HUES64 (cell line): ENCODE measurements around the gene BID.
A peak's percentile ranks its signal among the peaks of the same experiment; 100 is the strongest.
"Not testable (repeated sequence)": the region's sequence is repeated elsewhere in the genome, so short reads cannot be mapped to it uniquely, and the experiment has no call there.

Source experiments
- H3K27ac ChIP-seq: 2 replicates; pipeline ENCODE4 v1.7.0; 2013; ENCODE audit warnings: low read depth, low read length, inconsistent platforms
- H3K27me3 ChIP-seq: 2 replicates; pipeline ENCODE4 v1.6.1; 2013; ENCODE audit warnings: mild to moderate bottlenecking, low read length; ENCODE audit not compliant: insufficient read depth
- H3K36me3 ChIP-seq: 2 replicates; pipeline ENCODE4 v1.6.1; 2013; ENCODE audit warnings: mild to moderate bottlenecking, low read length; ENCODE audit not compliant: insufficient read depth
- H3K4me1 ChIP-seq: 2 replicates; pipeline ENCODE4 v1.6.1; 2013; ENCODE audit warnings: mild to moderate bottlenecking, low read length, moderate library complexity; ENCODE audit not compliant: insufficient read depth
- H3K4me3 ChIP-seq: 2 replicates; pipeline ENCODE4 v1.5.1; 2013; ENCODE audit warnings: mild to moderate bottlenecking, low read length, moderate library complexity
- H3K9ac ChIP-seq: 2 replicates; pipeline ENCODE4 v1.6.1; 2013; ENCODE audit warnings: mild to moderate bottlenecking, low read depth, low read length
- H3K9me3 ChIP-seq: 2 replicates; pipeline ENCODE4 v1.6.1; 2013; ENCODE audit warnings: low read depth, low read length; ENCODE audit not compliant: insufficient read depth
- WGBS: fragments of 150-250, 120-280 bp; methylation state at CpG from one replicate; pipeline ENCODE4 v1.1.7; 2013; ENCODE audit warnings: missing lambda C conversion rate; 5-methylcytosine and 5-hydroxymethylcytosine counted together

Gene BID

DNA sequence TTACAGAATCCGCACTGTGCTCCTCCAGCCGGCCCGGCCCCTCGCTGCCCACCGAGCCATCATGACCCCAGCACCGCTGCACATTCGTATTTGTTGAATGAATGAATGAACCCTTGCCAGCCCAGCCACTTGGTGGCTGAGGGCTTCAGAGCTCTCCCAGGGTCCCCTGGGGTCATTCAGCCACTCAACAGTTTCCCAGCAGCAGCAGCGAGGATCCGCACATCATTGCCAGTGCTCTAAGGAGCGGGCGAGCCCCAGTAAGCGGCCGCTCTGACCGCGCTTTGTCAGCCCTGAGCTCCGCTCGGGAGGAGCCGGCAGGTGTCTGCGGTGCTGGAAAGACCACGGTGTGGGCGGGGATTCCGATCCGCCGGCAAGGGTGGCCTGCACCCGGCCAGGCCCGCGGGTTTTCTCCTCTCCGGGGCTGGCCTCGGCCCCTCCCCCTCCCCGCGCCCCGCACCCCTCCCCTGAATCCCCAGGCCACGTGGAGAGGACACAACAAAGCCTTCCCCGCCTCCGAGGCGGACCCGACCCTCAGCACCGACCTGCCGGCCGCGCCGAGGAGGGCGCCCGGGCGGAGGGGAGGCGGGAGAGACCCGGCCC lies 563 bp downstream of the BID start:
- peak overlapping the region; percentile 78 for H3K4me3 ChIP-seq
- 2% methylated on average over 43 of the region's 47 CpGs for WGBS
- H3K36me3 ChIP-seq: no peaks in the 10 kb centered on the region
- peak overlapping the region; percentile 73; the same call in 1 of the 2 replicates for H3K27ac ChIP-seq
- peak overlapping the region; percentile 94 for H3K9ac ChIP-seq
- H3K4me1 ChIP-seq: 0 out of 2 replicates have a peak, but pooled peaks cover 3% of the 10 kb centered on the region
- H3K9me3 ChIP-seq: no peaks in the 10 kb centered on the region
- H3K27me3 ChIP-seq: peaks cover 7% of the 10 kb centered on the region

GRCh38 chr22:17772958-17773605 lies 1.2 kb downstream of the BID start:
- Histone ChIP-seq H3K27ac (peak overlapping the region; percentile 73; the same call in 1 of the 2 replicates), H3K9me3 (no peaks in the 10 kb centered on the region), H3K4me3 (peak overlapping the region; percentile 78), H3K9ac (peak overlapping the region; percentile 94), H3K4me1 (0 out of 2 replicates have a peak, but pooled peaks cover 3% of the 10 kb centered on the region), H3K36me3 (no peaks in the 10 kb centered on the region), H3K27me3 (peaks cover 7% of the 10 kb centered on the region)
- WGBS: 59% methylated on average over 18 of the region's 18 CpGs

DNA sequence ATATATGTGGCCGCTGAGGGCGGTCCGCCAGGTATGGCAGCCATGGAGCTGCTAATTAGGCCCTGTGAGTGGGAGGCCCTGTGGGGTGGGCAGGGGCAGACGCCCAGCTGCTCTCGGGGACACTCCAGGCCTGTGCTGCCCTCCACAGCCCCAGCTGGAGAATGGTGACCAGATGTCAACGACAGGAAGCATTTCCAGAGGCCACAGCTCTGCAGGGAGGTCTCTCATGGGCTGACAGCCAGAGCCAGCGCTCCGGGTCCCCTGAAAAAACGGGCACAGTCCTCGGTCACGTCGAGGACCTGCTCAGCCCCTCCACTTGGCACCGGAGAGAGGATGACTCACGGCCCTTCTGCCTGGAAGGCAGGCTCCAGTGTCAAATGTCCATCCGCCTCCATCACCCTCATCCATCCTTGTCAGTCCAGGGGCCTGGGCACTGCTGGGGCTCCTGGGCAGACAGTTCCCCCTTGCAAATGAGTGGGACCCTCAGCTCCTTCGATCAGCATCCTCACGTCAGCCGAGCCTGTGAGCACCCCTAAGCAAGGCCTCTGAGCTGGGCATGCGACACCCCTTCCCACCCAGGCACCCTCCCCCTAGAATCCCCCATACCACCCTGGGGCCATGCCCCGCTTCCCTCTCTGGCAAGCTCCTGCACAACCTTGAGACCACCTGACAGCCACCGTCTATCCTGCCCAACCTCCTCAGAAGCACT lies 1.9 kb downstream of the BID start:
- Histone ChIP-seq H3K9me3 (no peaks in the 10 kb centered on the region), H3K36me3 (no peaks in the 10 kb centered on the region), H3K27me3 (peaks cover 7% of the 10 kb centered on the region), H3K4me3 (peak overlapping the region; percentile 78), H3K9ac (no peak overlapping the region), H3K4me1 (0 out of 2 replicates have a peak, but pooled peaks cover 3% of the 10 kb centered on the region), H3K27ac (no peak overlapping the region)
- WGBS: 85% methylated on average over 21 of the region's 21 CpGs

GRCh38 chr22:17770180-17771077 lies 3.8 kb downstream of the BID start:
- WGBS: 94% methylated on average over 17 of the region's 19 CpGs
- no peak overlapping the region for H3K27ac ChIP-seq

GRCh38 chr22:17769716-17770082 lies 4.6 kb downstream of the BID start:
- no peaks in the 10 kb centered on the region for H3K9me3 ChIP-seq
- H3K27me3 ChIP-seq: peaks cover 2% of the 10 kb centered on the region
- H3K4me1 ChIP-seq: 0 out of 2 replicates have a peak, but pooled peaks cover 2% of the 10 kb centered on the region
- no peak overlapping the region for H3K27ac ChIP-seq
- H3K9ac ChIP-seq: no peak overlapping the region
- no peaks in the 10 kb centered on the region for H3K36me3 ChIP-seq
- H3K4me3 ChIP-seq: no peak overlapping the region
- WGBS: 95% methylated on average over 9 of the region's 9 CpGs

More at GRCh38 chr22:17770180-17771077, 3.8 kb downstream of the BID start:
- no peak overlapping the region for H3K4me3 ChIP-seq
- H3K9me3 ChIP-seq: no peaks in the 10 kb centered on the region
- H3K27me3 ChIP-seq: peaks cover 7% of the 10 kb centered on the region
- H3K4me1 ChIP-seq: 0 out of 2 replicates have a peak, but pooled peaks cover 3% of the 10 kb centered on the region
- H3K36me3 ChIP-seq: no peaks in the 10 kb centered on the region
- H3K9ac ChIP-seq: no peak overlapping the region

- H3K4me1 ChIP-seq: no peaks in the 10 kb centered on the region
- WGBS: 89% methylated on average over 12 of the region's 14 CpGs
- H3K36me3 ChIP-seq: no peaks in the 10 kb centered on the region
- no peaks in the 10 kb centered on the region; the same call in 1 of the 2 replicates for H3K27me3 ChIP-seq
- H3K27ac ChIP-seq: no peak overlapping the region
- no peak overlapping the region for H3K4me3 ChIP-seq
- H3K9ac ChIP-seq: no peak overlapping the region
- no peaks in the 10 kb centered on the region for H3K9me3 ChIP-seq
These were observed 5.1 kb downstream of the BID start for GRCh38 chr22:17769013-17769715.

DNA sequence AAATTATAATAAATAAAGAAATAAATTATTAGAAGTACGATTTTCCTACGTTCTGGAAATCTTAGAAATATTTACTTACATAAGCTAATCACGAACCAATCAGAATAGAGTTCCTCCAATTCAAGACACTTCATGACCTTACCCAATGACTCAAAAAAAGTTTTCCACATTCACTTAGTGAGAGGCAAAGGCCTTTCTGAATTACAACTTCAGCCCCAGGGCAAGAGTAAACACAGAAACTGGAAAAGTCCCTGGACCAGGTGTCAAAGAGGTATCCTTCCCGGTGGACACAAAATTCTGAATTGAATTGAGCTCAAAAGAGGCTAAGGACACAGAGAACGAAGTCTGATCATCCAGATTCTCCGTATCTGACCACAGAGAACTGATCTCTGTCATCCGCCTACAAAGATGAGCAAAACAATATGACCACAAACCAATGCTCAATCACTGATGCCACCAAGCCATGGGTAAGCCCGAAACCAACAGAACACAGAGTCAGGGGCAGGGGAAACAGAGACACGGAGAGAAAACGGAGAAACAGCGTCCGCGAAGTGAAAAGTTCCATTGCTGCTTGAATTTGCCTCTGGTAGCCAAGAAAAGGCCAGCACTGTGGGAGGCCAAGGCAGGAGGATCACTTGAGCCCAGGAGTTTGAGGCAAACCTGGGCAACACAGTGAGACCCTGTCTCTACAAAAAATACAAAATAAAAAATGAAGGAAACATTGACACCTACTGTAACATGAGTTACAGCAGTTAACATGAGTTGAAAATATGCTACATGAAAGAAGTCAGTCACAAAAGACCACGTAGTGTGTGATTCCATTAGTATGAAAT lies 6.8 kb downstream of the BID start:
- Histone ChIP-seq H3K4me1 (no peaks in the 10 kb centered on the region), H3K27ac (no peak overlapping the region), H3K4me3 (no peak overlapping the region), H3K27me3 (no peaks in the 10 kb centered on the region), H3K9me3 (no peaks in the 10 kb centered on the region), H3K36me3 (no peaks in the 10 kb centered on the region), H3K9ac (no peak overlapping the region)
- 95% methylated on average over 12 of the region's 14 CpGs for WGBS

DNA sequence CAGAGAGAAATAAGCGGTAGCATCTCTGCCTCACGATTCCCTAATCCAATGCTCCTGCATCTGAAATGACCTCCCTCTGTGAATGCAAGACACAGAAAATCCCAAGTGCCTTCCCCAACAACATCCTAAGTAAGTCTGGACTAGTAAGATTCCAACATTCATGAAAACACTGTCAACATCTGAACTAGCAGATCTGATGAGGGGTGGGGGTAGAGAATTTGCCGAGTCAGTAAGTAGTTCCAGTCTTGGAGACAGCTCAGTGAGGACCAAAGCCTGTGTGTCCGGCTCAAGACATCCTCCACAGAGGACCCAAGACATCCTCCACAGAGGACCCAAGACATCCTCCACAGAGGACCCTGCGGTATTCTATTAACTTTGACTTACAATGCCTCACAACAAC lies 9.4 kb downstream of the BID start:
- not testable (repeated sequence) for H3K27me3 ChIP-seq, H3K36me3 ChIP-seq, H3K4me3 ChIP-seq, H3K9me3 ChIP-seq, H3K9ac ChIP-seq, H3K4me1 ChIP-seq, H3K27ac ChIP-seq
- 88% methylated on average over 5 of the region's 5 CpGs for WGBS

- Histone ChIP-seq H3K27me3 (no peaks in the 10 kb centered on the region), H3K27ac (no peak overlapping the region)
- WGBS: 90% methylated on average over 5 of the region's 5 CpGs
These were observed 10.2 kb downstream of the BID start for GRCh38 chr22:17764036-17764435.

GRCh38 chr22:17763442-17763841 lies 10.8 kb downstream of the BID start:
- 89% methylated on average over 10 of the region's 10 CpGs for WGBS
- not testable (repeated sequence) for H3K4me3 ChIP-seq, H3K4me1 ChIP-seq, H3K36me3 ChIP-seq, H3K9me3 ChIP-seq, H3K9ac ChIP-seq, H3K27ac ChIP-seq, H3K27me3 ChIP-seq

More at GRCh38 chr22:17764036-17764435, 10.2 kb downstream of the BID start:
- no peaks in the 10 kb centered on the region for H3K9me3 ChIP-seq
- H3K9ac ChIP-seq: no peak overlapping the region
- H3K4me1 ChIP-seq: no peaks in the 10 kb centered on the region
- H3K4me3 ChIP-seq: no peak overlapping the region
- no peaks in the 10 kb centered on the region for H3K36me3 ChIP-seq
